GM18505 (cell line): ENCODE results near the gene CFAP54.

Experiments
- ATAC-seq: cut with Tn5 transposase; IDR thresholded peaks from one replicate; pipeline ENCODE4 v1.9.1; 2021; ENCODE audit not compliant: unreplicated experiment
- POLR2A ChIP-seq: IDR thresholded peaks from 4 replicates; pipeline ENCODE4 v1.6.1; 2011; ENCODE audit warnings: borderline replicate concordance; ENCODE audit not compliant: insufficient read depth, insufficient read length; ENCODE audit errors: extremely low read depth

Gene CFAP54

GRCh38 chr12:96906849-96907670 is 417.7 kb downstream of the CFAP54 start, which contains the start of gene NEDD1:
Gene NEDD1 (plus strand): TSS chr12:96907257. CDS start chr12:96909760, 2,503 bp downstream.
- ATAC-seq: peak; percentile 96
- TF ChIP-seq POLR2A: peak; percentile 86

- ATAC-seq: peak; percentile 23
- no peak for TF ChIP-seq POLR2A
Observed at GRCh38 chr12:96907671-96908422, 418.5 kb downstream of the CFAP54 start.

GRCh38 chr12:96908423-96908675 is 419.0 kb downstream of the CFAP54 start:
- no peak for TF ChIP-seq POLR2A
- no peak for ATAC-seq

- TF ChIP-seq POLR2A: no peak
- ATAC-seq: no peak
Observed at GRCh38 chr12:96912261-96912660, 422.9 kb downstream of the CFAP54 start.

GRCh38 chr12:96912943-96913342 is 423.6 kb downstream of the CFAP54 start:
- no peak for ATAC-seq
- no peak for TF ChIP-seq POLR2A

- ATAC-seq: no peak
- TF ChIP-seq POLR2A: no peak
Observed at GRCh38 chr12:96919510-96920210, 430.3 kb downstream of the CFAP54 start.
